IMR-90 (cell line): ENCODE results near the gene TMTC2. TPM values are rescaled to one million over a fixed set of nuclear protein-coding genes. Genes with fewer than 3 reads are reported as not detected.

Source experiments
- ATAC-seq: fragments of 200-7000 bp; cut with Tn5 transposase; 2 replicates; pipeline ENCODE4 v1.9.1; 2020; ENCODE audit warnings: low read depth, mild to moderate bottlenecking, moderate library complexity
- BruUV-seq: library from RNA; stranded (reverse); fragments of 400-500 nt; replicated peaks from 2 replicates; lab custom pipeline; 2021; lab: Mats Ljungman, UMichigan
- CTCF ChIA-PET: fragments of 300-600 bp; formaldehyde crosslinking; extraction: SDS; loops from one replicate; lab custom pipeline; 2021; ENCODE audit warnings: antibody characterized with exemption; lab: Yijun Ruan, JAX
- POLR2A ChIA-PET: fragments of 300-600 bp; sonication (Branson Sonifier 250); formaldehyde crosslinking; loops from one replicate; lab custom pipeline; 2022; ENCODE audit warnings: antibody characterized with exemption; ENCODE audit not compliant: unreplicated experiment; lab: Charles Lee
- DNase-seq: peaks from one replicate; pipeline ENCODE4 v3.0.0; 2013
- H2AFZ ChIP-seq: replicated peaks from 2 replicates; pipeline ENCODE3; 2013; ENCODE audit warnings: low read length, mild to moderate bottlenecking; ENCODE audit not compliant: poor library complexity
- H2AK5ac ChIP-seq: 2 replicates; pipeline ENCODE4 v1.6.1; 2013; ENCODE audit warnings: low read depth, low read length, inconsistent platforms
- H2AK9ac ChIP-seq: replicated peaks from 2 replicates; pipeline ENCODE3; 2013; ENCODE audit warnings: mild to moderate bottlenecking, low read depth, low read length, moderate library complexity; ENCODE audit not compliant: poor library complexity
- H2BK120ac ChIP-seq: 2 replicates; pipeline ENCODE4 v1.6.1; 2013; ENCODE audit warnings: low read depth, low read length, inconsistent platforms
- H2BK15ac ChIP-seq: 3 replicates; pipeline ENCODE4 v1.6.1; 2013; ENCODE audit warnings: low read depth, low read length, inconsistent platforms
- H2BK20ac ChIP-seq: 2 replicates; pipeline ENCODE4 v1.6.1; 2013; ENCODE audit warnings: low read depth, mild to moderate bottlenecking, inconsistent platforms, low read length, moderate library complexity
- H2BK5ac ChIP-seq: 2 replicates; pipeline ENCODE4 v1.6.1; 2013; ENCODE audit warnings: mild to moderate bottlenecking, low read depth, low read length, inconsistent platforms; ENCODE audit not compliant: poor library complexity, severe bottlenecking
- H3K14ac ChIP-seq: replicated peaks from 2 replicates; pipeline ENCODE4 v1.6.1; 2013; ENCODE audit warnings: low read depth, low read length, inconsistent platforms
- H3K18ac ChIP-seq: 2 replicates; pipeline ENCODE4 v1.6.1; 2013; ENCODE audit warnings: low read depth, low read length, control low read depth
- H3K23ac ChIP-seq: 2 replicates; pipeline ENCODE4 v1.6.1; 2013; ENCODE audit warnings: low read depth, low read length, inconsistent platforms
- H3K27ac ChIP-seq: 2 replicates; pipeline ENCODE4 v1.5.1; 2013; ENCODE audit warnings: mild to moderate bottlenecking, control low read depth, low read length; ENCODE audit not compliant: insufficient read depth
- H3K27me3 ChIP-seq: 2 replicates; pipeline ENCODE4 v1.6.1; 2013; ENCODE audit warnings: low read length; ENCODE audit not compliant: control insufficient read depth, insufficient read depth
- H3K36me3 ChIP-seq: 2 replicates; pipeline ENCODE4 v1.6.1; 2013; ENCODE audit warnings: low read length, mixed read lengths; ENCODE audit not compliant: control insufficient read depth, insufficient read depth
- H3K4ac ChIP-seq: 2 replicates; pipeline ENCODE4 v1.6.1; 2013; ENCODE audit warnings: low read depth, low read length, inconsistent platforms
- H3K4me1 ChIP-seq: 2 replicates; pipeline ENCODE4 v1.6.1; 2013; ENCODE audit warnings: low read length, mixed read lengths; ENCODE audit not compliant: control insufficient read depth, insufficient read depth
- H3K4me2 ChIP-seq: 2 replicates; pipeline ENCODE4 v1.6.1; 2013; ENCODE audit warnings: low read depth, mild to moderate bottlenecking, control low read depth, low read length, moderate library complexity
- H3K4me3 ChIP-seq: 2 replicates; pipeline ENCODE4 v1.5.1; 2013; ENCODE audit warnings: low read depth, mild to moderate bottlenecking, control low read depth, low read length, moderate library complexity; ENCODE audit not compliant: insufficient read depth
- H3K56ac ChIP-seq: 2 replicates; pipeline ENCODE4 v1.6.1; 2013; ENCODE audit warnings: low read length, inconsistent platforms; ENCODE audit not compliant: insufficient read depth; ENCODE audit errors: extremely low read depth
- H3K79me1 ChIP-seq, 2 experiments: 2 replicates each; pipeline ENCODE4 v1.6.1; 2013; ENCODE audit warnings: low read length in 2 of 2, inconsistent platforms in 1 of 2, low read depth in 1 of 2
- H3K9ac ChIP-seq: 2 replicates; pipeline ENCODE4 v1.6.1; 2013; ENCODE audit warnings: low read depth, low read length, control low read depth
- H3K9me1 ChIP-seq: 2 replicates; pipeline ENCODE4 v1.6.1; 2013; ENCODE audit warnings: low read length, inconsistent platforms; ENCODE audit not compliant: insufficient read depth
- H3K9me3 ChIP-seq: 2 replicates; pipeline ENCODE4 v1.6.1; 2013; ENCODE audit warnings: low read length; ENCODE audit not compliant: control insufficient read depth, insufficient read depth
- H4K20me1 ChIP-seq: 2 replicates; pipeline ENCODE4 v1.6.1; 2013; ENCODE audit warnings: low read length, inconsistent platforms; ENCODE audit not compliant: insufficient read depth
- H4K5ac ChIP-seq: 2 replicates; pipeline ENCODE4 v1.6.1; 2013; ENCODE audit warnings: mild to moderate bottlenecking, low read depth, low read length, control low read depth
- H4K8ac ChIP-seq, 2 experiments: 2 replicates each; pipeline ENCODE4 v1.6.1; 2013; ENCODE audit warnings: low read depth in 2 of 2, low read length in 2 of 2, control low read depth in 1 of 2, inconsistent platforms in 1 of 2
- H4K91ac ChIP-seq: 2 replicates; pipeline ENCODE4 v1.6.1; 2013; ENCODE audit warnings: low read depth, low read length, inconsistent platforms; ENCODE audit not compliant: insufficient read depth
- FOS ChIP-seq: fragments of 150-350 bp; IDR thresholded peaks from 2 replicates; pipeline ENCODE4 v1.6.1; 2016; ENCODE audit warnings: low read depth, low read length
- NFE2L2 ChIP-seq: fragments of 150-350 bp; IDR thresholded peaks from 2 replicates; pipeline ENCODE4 v1.6.1; 2016; ENCODE audit warnings: low read depth, mild to moderate bottlenecking, low read length
- POLR2A ChIP-seq: IDR thresholded peaks from 2 replicates; pipeline ENCODE4 v1.6.1; 2012; ENCODE audit warnings: mild to moderate bottlenecking, low read depth, low read length
- WGBS, 2 experiments: methylation state at CpG; one replicate each; pipeline versions ENCODE4 v1.1.5 to v1.1.7; 2013; ENCODE audit warnings: missing lambda C conversion rate in 2 of 2; ENCODE audit not compliant: insufficient read length in 1 of 2; ENCODE audit errors: extremely low coverage in 2 of 2; 5-methylcytosine and 5-hydroxymethylcytosine counted together
- dilution Hi-C: fragments of 300-500 bp; cut with HindIII; formaldehyde crosslinking; loops from one replicate; pipeline ENCODE4 v1.14.3; 2018; ENCODE audit warnings: low sequenced_read_pairs; ENCODE audit not compliant: unreplicated experiment
- in situ Hi-C: fragments of 300-500 bp; cut with MboI; formaldehyde crosslinking; loops from 3 replicates; pipeline ENCODE4 v1.14.3; 2019; ENCODE audit warnings: low sequenced_read_pairs, inconsistent platforms, mixed read lengths
- intact Hi-C: fragments of 100-400 bp; cut with micrococcal nuclease; formaldehyde crosslinking; loops from 2 replicates; pipeline ENCODE4 v1.10.0; 2022
- polyA plus RNA-seq, 3 experiments: library from polyadenylated mRNA; depleted of rRNA; stranded (reverse); fragments of >200 nt; gene quantifications; 2 replicates each; pipeline ENCODE4 v1.2.3, GENCODE V29; 2012; ENCODE audit warnings: low replicate concordance in 1 of 3
- total RNA-seq: library from RNA; depleted of rRNA; stranded (reverse); fragments of >200 nt; gene quantifications from 2 replicates; pipeline ENCODE4 v1.2.3, GENCODE V29; 2012

Gene TMTC2
- total and polyA plus RNA-seq, 2 of the 4 experiments (the other 2 are of a cell fraction) = 0.56 to 1.4 TPM

GRCh38 chr12:83074358-83074894 is 387.7 kb downstream of the TMTC2 start:
- POLR2A ChIA-PET = no interaction called here
- no TSS peak for BruUV-seq
- H3K56ac ChIP-seq = no peak overlapping the region

More at GRCh38 chr12:83074358-83074894, 387.7 kb downstream of the TMTC2 start:
- no peak overlapping the region for H3K9ac ChIP-seq
- H2AFZ ChIP-seq = no peak overlapping the region
- H3K23ac ChIP-seq = no peak overlapping the region
- no peak overlapping the region for H4K5ac ChIP-seq
- DNase-seq (no peak), ATAC-seq (no peak)
- H3K9me3 ChIP-seq = no peaks in the 10 kb centered on the region
- H3K4me3 ChIP-seq = no peak overlapping the region
- H2BK5ac ChIP-seq = no peak overlapping the region
- H3K4me1 ChIP-seq = no peaks in the 10 kb centered on the region
- no peak overlapping the region for H3K27ac ChIP-seq
- H4K8ac ChIP-seq = no peak overlapping the region
- no peaks in the 10 kb centered on the region for H3K79me1 ChIP-seq
- H3K27me3 ChIP-seq = no peaks in the 10 kb centered on the region
- no peaks in the 10 kb centered on the region for H4K20me1 ChIP-seq
- intact Hi-C loops = no loop called here
- 100% methylated on average over 3 of the region's 6 CpGs; no CpG with 5 or more reads in 1 of the 2 experiments for WGBS, 2 experiments
- dilution Hi-C loops = no loop called here
- no peak overlapping the region for H2AK5ac ChIP-seq
- no peak overlapping the region for H2BK15ac ChIP-seq
- CTCF ChIA-PET = no interaction called here
- no peak overlapping the region for H3K4ac ChIP-seq
- no peak overlapping the region for H3K18ac ChIP-seq
- no peaks in the 10 kb centered on the region for H3K36me3 ChIP-seq
- no peak overlapping the region for H3K14ac ChIP-seq
- no peak overlapping the region for H4K91ac ChIP-seq
- TF ChIP-seq FOS = no peak
- TF ChIP-seq POLR2A = no peak
- TF ChIP-seq NFE2L2 = no peak
- no peaks in the 10 kb centered on the region for H3K9me1 ChIP-seq
- in situ Hi-C loops = no loop called here
- H2BK20ac ChIP-seq = no peak overlapping the region
- H3K4me2 ChIP-seq = no peak overlapping the region
- no peak overlapping the region for H2BK120ac ChIP-seq
- no peak overlapping the region for H2AK9ac ChIP-seq
